Measurements from ENCODE around the gene LYPD8. TPM values are rescaled to one million over a fixed set of nuclear protein-coding genes. Genes with fewer than 3 reads are reported as not detected.

LYPD8 gene
- total RNA-seq, 1 experiment from 2014 or later: not detected

GRCh38 chr1:248776991-248777390 is 21.4 kb upstream of the LYPD8 start:
- peaks cover 95% of the 10 kb centered on the region for H3K9me3 Mint-ChIP-seq
- ATAC-seq: no peak
- POLR2A ChIA-PET: no interaction called here
- H3K36me3 Mint-ChIP-seq: peaks cover 61% of the 10 kb centered on the region
- H3K4me1 Mint-ChIP-seq: no peaks in the 10 kb centered on the region
- CTCF ChIA-PET: no interaction called here
- TF ChIP-seq MXD4 (CRISPR knock-in tag; IDR thresholded peaks at IDR 0.05; ENCODE audit: borderline replicate concordance): no peak
- no peak for TF ChIP-seq ZBTB43 (CRISPR knock-in tag; IDR thresholded peaks at IDR 0.05)
- TF ChIP-seq ZNF317 (CRISPR knock-in tag; IDR thresholded peaks at IDR 0.05; ENCODE audit: borderline replicate concordance, low read depth): no peak
- no peak for TF ChIP-seq EMX1 (CRISPR knock-in tag; IDR thresholded peaks at IDR 0.05)
- no peak for TF ChIP-seq ATF3 (CRISPR knock-in tag; conservative IDR thresholded peaks at IDR 0.05)
- no peak overlapping the region for H3K4me3 Mint-ChIP-seq
- DNase-seq (ENCODE audit: low spot score): no peak
- peaks cover 5% of the 10 kb centered on the region for H3K27me3 Mint-ChIP-seq (ENCODE audit: low read depth)
- H3K27ac Mint-ChIP-seq: no peak overlapping the region

GRCh38 chr1:248775441-248775840 is 19.9 kb upstream of the LYPD8 start:
- Mint-ChIP-seq H3K9me3 (peaks cover 89% of the 10 kb centered on the region), H3K4me3 (no peak overlapping the region), H3K27me3 (ENCODE audit: low read depth) (peaks cover 5% of the 10 kb centered on the region), H3K36me3 (peaks cover 61% of the 10 kb centered on the region), H3K27ac (no peak overlapping the region), H3K4me1 (no peaks in the 10 kb centered on the region)
- ATAC-seq: no peak
- DNase-seq (ENCODE audit: low spot score): no peak
- POLR2A ChIA-PET: no interaction called here
- TF ChIP-seq E2F1 (CRISPR knock-in tag; IDR thresholded peaks at IDR 0.05): no peak
- TF ChIP-seq HMGXB4 (CRISPR knock-in tag; IDR thresholded peaks at IDR 0.05): no peak
- no peak for TF ChIP-seq ATF1 (CRISPR knock-in tag; IDR thresholded peaks at IDR 0.05)
- TF ChIP-seq RELA (CRISPR knock-in tag; IDR thresholded peaks at IDR 0.05; ENCODE audit: borderline replicate concordance): no peak
- TF ChIP-seq TP53 (CRISPR knock-in tag; IDR thresholded peaks at IDR 0.05): no peak
- no peak for TF ChIP-seq ZBTB43 (CRISPR knock-in tag; IDR thresholded peaks at IDR 0.05)
- no peak for TF ChIP-seq FOXJ3 (CRISPR knock-in tag; IDR thresholded peaks at IDR 0.05; ENCODE audit: borderline replicate concordance)
- TF ChIP-seq SOX15 (CRISPR knock-in tag; IDR thresholded peaks at IDR 0.05): no peak
- TF ChIP-seq ATF3 (CRISPR knock-in tag; conservative IDR thresholded peaks at IDR 0.05): no peak
- TF ChIP-seq CREM (CRISPR knock-in tag; IDR thresholded peaks at IDR 0.05): no peak
- TF ChIP-seq ZBTB21 (CRISPR knock-in tag; IDR thresholded peaks at IDR 0.05; ENCODE audit: borderline replicate concordance): no peak
- TF ChIP-seq ZNF121 (CRISPR knock-in tag; IDR thresholded peaks at IDR 0.05): no peak
- TF ChIP-seq JAZF1 (CRISPR knock-in tag; IDR thresholded peaks at IDR 0.05): no peak
- TF ChIP-seq NR2C2 (CRISPR knock-in tag; IDR thresholded peaks at IDR 0.05): no peak
- TF ChIP-seq FOXP1 (CRISPR knock-in tag; IDR thresholded peaks at IDR 0.05; ENCODE audit: borderline replicate concordance): no peak
- TF ChIP-seq MLX (CRISPR knock-in tag; IDR thresholded peaks at IDR 0.05): no peak
- TF ChIP-seq ZNF425 (CRISPR knock-in tag; conservative IDR thresholded peaks at IDR 0.05): no peak
- TF ChIP-seq ZNF396 (CRISPR knock-in tag; IDR thresholded peaks at IDR 0.05; ENCODE audit: borderline replicate concordance): no peak
- CTCF ChIA-PET: no interaction called here
